ENCODE measurements around the gene NUDT3. TPM values are rescaled to one million over a fixed set of nuclear protein-coding genes. Genes with fewer than 3 reads are reported as not detected.

Gene NUDT3
- polyA plus RNA-seq, 3 donors = 9.3 to 33.3 (median 10.9) TPM

- H3K36me3 Mint-ChIP-seq = peaks cover 18 to 20% of the 10 kb centered on the region in 2 donors
- no peak overlapping the region for H3K4me3 Mint-ChIP-seq
- H3K79me2 ChIP-seq (ENCODE audit: insufficient read depth, low read length) = peaks cover 100% of the 10 kb centered on the region
These were observed 48.7 kb downstream of the NUDT3 start for GRCh38 chr6:34343806-34344205.

DNA sequence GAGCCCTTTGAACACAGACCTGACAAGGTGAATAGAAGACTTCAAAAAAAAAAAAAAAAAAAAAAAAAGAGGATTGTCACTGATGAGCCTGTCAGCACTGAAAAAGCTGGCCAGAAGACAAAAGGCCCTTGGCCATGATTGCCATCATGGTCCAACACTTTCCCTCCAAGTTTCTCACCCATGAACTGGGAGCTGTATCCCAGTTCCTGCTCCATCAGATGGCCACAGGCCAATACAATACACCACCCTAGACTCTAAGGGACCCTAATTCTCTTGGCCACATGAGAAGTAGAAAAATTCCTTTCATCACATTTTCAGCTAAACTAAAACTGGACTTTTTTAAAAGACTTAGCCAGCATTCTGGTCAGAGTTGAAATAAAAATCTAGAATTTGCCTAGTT, 50.2 kb downstream of the NUDT3 start:
- Histone ChIP-seq H3K4me1 (ENCODE audit: control insufficient read depth in 1 of 2, insufficient read depth in 2 of 2, low read length in 2 of 2) (peaks cover 42 to 56% of the 10 kb centered on the region in 2 donors), H3K27ac (ENCODE audit: low read depth in 1 of 2, low read length in 2 of 2) (peak overlapping the region in 1 of 2 donors; percentile 34), H3K4me3 (replicated peaks in 1 of 3; ENCODE audit: low read depth in 2 of 3, low read length in 3 of 3) (no peak overlapping the region), H4K20me1 (ENCODE audit: insufficient read depth, low read length) (peaks cover 99% of the 10 kb centered on the region), H2AFZ (ENCODE audit: insufficient read depth, low read depth, low read length, poor library complexity, severe bottlenecking) (no peak overlapping the region), H3K79me2 (ENCODE audit: insufficient read depth, low read length) (peaks cover 100% of the 10 kb centered on the region), H3K9ac (ENCODE audit: insufficient read depth, low read length, poor library complexity, severe bottlenecking) (no peak overlapping the region), H3K36me3 (replicated peaks in 1 of 2; ENCODE audit: control insufficient read depth in 1 of 2, insufficient read depth in 2 of 2, low read length in 2 of 2) (peaks cover 3 to 15% of the 10 kb centered on the region in 2 donors), H3K27me3 (ENCODE audit: control insufficient read depth in 2 of 2, insufficient read depth in 2 of 2, low read length in 2 of 2) (no peaks in the 10 kb centered on the region), H3K9me3 (replicated peaks in 1 of 2; ENCODE audit: control insufficient read depth in 1 of 2, insufficient read depth in 1 of 2, low read length in 2 of 2) (no peaks in the 10 kb centered on the region), H3K4me2 (replicated peaks; ENCODE audit: extremely low read depth, low read length, poor library complexity, severe bottlenecking) (no peak overlapping the region)
- TF ChIP-seq, protein P1, sequence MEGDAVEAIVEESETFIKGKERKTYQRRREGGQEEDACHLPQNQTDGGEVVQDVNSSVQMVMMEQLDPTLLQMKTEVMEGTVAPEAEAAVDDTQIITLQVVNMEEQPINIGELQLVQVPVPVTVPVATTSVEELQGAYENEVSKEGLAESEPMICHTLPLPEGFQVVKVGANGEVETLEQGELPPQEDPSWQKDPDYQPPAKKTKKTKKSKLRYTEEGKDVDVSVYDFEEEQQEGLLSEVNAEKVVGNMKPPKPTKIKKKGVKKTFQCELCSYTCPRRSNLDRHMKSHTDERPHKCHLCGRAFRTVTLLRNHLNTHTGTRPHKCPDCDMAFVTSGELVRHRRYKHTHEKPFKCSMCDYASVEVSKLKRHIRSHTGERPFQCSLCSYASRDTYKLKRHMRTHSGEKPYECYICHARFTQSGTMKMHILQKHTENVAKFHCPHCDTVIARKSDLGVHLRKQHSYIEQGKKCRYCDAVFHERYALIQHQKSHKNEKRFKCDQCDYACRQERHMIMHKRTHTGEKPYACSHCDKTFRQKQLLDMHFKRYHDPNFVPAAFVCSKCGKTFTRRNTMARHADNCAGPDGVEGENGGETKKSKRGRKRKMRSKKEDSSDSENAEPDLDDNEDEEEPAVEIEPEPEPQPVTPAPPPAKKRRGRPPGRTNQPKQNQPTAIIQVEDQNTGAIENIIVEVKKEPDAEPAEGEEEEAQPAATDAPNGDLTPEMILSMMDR (IDR thresholded peaks at IDR 0.05) = no peak
- Mint-ChIP-seq H3K36me3 (peaks cover 18 to 21% of the 10 kb centered on the region in 2 donors), H3K4me3 (no peak overlapping the region), H3K27ac (peak overlapping the region in 2 of 7 donors; percentile 52 to 73), H3K9me3 (peaks cover 0 to 2% (median 0%) of the 10 kb centered on the region in 7 donors), H3K4me1 (peaks cover 82% of the 10 kb centered on the region), H3K27me3 (ENCODE audit: low read depth in 3 of 3) (peaks cover 0 to 2% (median 0%) of the 10 kb centered on the region in 3 donors)
- no peak for DNase-seq
- intact Hi-C loops (cut with micrococcal nuclease) = loop anchor here in 1 of 2 donors (5.0 kb wide), 1 partner anchor 40 kb away; no protein-coding TSS in a partner anchor

More at GRCh38 chr6:34343806-34344205, 48.7 kb downstream of the NUDT3 start:
- intact Hi-C loops (cut with micrococcal nuclease) = loop anchor here in 1 of 2 donors (5.0 kb wide), 1 partner anchor 38 kb away; no protein-coding TSS in a partner anchor
- Histone ChIP-seq H3K9me3 (replicated peaks in 1 of 2; ENCODE audit: control insufficient read depth in 1 of 2, insufficient read depth in 1 of 2, low read length in 2 of 2) (no peaks in the 10 kb centered on the region), H3K9ac (ENCODE audit: insufficient read depth, low read length, poor library complexity, severe bottlenecking) (no peak overlapping the region), H3K27me3 (ENCODE audit: control insufficient read depth in 2 of 2, insufficient read depth in 2 of 2, low read length in 2 of 2) (no peaks in the 10 kb centered on the region), H3K36me3 (replicated peaks in 1 of 2; ENCODE audit: control insufficient read depth in 1 of 2, insufficient read depth in 2 of 2, low read length in 2 of 2) (peaks cover 3 to 15% of the 10 kb centered on the region in 2 donors), H2AFZ (ENCODE audit: insufficient read depth, low read depth, low read length, poor library complexity, severe bottlenecking) (no peak overlapping the region), H3K4me2 (replicated peaks; ENCODE audit: extremely low read depth, low read length, poor library complexity, severe bottlenecking) (no peak overlapping the region), H3K4me3 (replicated peaks in 1 of 3; ENCODE audit: low read depth in 2 of 3, low read length in 3 of 3) (no peak overlapping the region), H3K27ac (ENCODE audit: low read depth in 1 of 2, low read length in 2 of 2) (peak overlapping the region in 1 of 2 donors; percentile 76), H3K4me1 (ENCODE audit: control insufficient read depth in 1 of 2, insufficient read depth in 2 of 2, low read length in 2 of 2) (peaks cover 38 to 52% of the 10 kb centered on the region in 2 donors), H4K20me1 (ENCODE audit: insufficient read depth, low read length) (peaks cover 97% of the 10 kb centered on the region)
- Mint-ChIP-seq H3K4me1 (peaks cover 70% of the 10 kb centered on the region), H3K27me3 (ENCODE audit: low read depth in 3 of 3) (peaks cover 0 to 2% (median 0%) of the 10 kb centered on the region in 3 donors), H3K9me3 (peaks cover 0 to 2% (median 0%) of the 10 kb centered on the region in 7 donors), H3K27ac (peak overlapping the region; percentile 84 to 95 (median 93))
- DNase-seq = no peak
- TF ChIP-seq, protein P1 (IDR thresholded peaks at IDR 0.05) = no peak
